Cortex of kidney (tissue), 1 donor: ENCODE data around the gene DMTF1.
"Not testable (repeated sequence)": the region's sequence is repeated elsewhere in the genome, so short reads cannot be mapped to it uniquely, and the experiment has no call there.

Experiments used
- DNase-seq: peaks from one replicate; lab custom pipeline; 2025; lab: John Stamatoyannopoulos, UW

DMTF1 gene

DNA sequence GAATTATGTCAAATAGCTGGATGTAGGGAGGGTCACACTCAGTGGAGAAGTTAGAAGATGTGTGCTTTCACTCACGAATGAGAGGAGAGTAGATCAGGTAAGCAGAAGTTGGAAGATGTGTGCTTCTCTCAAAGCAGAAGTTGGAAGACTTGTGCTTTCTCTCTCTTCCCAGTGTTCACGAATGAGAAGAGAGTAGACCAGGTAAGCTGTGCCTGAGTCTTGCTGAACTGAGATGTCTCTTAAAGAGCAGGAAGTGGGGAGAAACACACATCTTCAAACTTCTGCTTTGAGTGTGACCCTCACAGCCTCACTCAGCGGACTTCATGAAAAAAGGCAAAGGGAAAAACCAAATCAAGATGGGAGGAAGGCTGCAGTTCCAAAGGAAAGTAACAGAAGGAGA is 74.2 kb downstream of the DMTF1 start:
- DNase-seq = no peak

DNA sequence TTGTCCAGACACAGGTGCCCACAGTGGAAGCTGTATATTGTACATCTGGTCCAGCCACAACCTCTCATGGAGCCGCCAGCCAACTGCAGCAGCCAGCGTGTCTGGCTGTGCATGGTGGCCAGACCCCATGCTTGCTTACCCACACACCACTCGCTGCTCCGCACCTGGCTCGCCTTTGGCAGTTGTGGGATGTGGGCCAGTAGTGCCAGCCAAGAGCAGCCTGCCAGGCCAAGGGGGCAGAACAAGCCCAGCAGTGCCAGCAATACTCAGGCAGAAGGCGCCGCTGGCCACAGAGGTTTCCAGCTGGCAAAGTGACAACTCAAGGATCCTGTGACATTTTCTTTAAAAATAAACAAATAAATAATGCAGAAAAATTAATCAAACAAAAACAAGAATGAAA is 79.0 kb downstream of the DMTF1 start:
- DNase-seq = no peak

DNA sequence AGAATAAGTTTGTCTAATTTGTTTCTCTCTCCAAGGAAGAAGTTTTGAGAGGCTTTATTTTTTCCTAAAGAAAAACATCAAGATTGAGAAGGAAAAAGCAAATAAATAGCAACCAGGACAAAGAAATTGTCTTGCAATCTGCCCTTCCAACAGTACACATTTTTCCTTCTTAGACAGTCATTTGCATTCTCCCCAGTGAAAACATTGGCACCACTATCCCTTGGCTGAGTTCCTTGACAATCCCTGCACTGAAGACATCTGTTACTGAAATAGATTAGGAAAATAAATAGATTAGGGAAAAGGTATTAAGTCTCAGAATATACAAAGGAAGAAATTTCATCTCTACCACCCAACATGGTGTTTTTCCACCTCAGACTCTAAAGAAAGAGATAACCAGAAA is 79.5 kb downstream of the DMTF1 start:
- DNase-seq = no peak

- no peak for DNase-seq
These were observed 82.7 kb downstream of the DMTF1 start for GRCh38 chr7:87234949-87235348.

DNA sequence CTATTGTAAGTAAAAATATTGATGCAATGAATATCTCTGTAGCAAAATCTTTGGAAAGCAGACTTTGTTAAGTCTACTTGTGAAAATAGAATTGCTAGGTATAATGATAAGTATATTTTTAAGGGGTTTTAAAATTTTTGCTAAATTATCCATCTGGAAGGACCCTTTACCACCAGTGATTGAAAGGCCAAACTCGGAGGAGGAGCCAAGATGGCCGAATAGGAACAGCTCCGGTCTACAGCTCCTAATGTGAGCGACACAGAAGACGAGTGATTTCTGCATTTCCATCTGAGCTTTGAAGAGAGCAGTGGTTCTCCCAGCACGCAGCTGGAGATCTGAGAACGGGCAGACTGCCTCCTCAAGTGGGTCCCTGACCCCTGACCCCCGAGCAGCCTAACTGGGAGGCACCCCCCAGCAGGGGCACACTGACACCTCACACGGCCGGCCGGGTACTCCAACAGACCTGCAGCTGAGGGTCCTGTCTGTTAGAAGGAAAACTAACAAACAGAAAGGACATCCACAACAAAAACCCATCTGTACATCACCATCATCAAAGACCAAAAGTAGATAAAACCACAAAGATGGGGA is 86.3 kb downstream of the DMTF1 start:
- not testable (repeated sequence) for DNase-seq

- not testable (repeated sequence) for DNase-seq
These were observed 93.4 kb downstream of the DMTF1 start for GRCh38 chr7:87245671-87246070.
